Pancreas (tissue), 10 donors: ENCODE measurements around the gene NOS1. TPM values are rescaled to one million over a fixed set of nuclear protein-coding genes. Genes with fewer than 3 reads are reported as not detected.

Source experiments
- ATAC-seq, 4 donors: fragments of 200-7000 bp; cut with Tn5 transposase; one replicate each; pipeline versions ENCODE4 v1.8.0 to v1.9.1; 2020; ENCODE audit warnings: mild to moderate bottlenecking in 4 of 4, moderate library complexity in 4 of 4
- DNase-seq, 6 donors: peaks; one replicate each; pipeline ENCODE4 v3.0.0-alpha.2; 2020
- FAIRE-seq: peaks from 2 replicates; lab custom pipeline; 2012; peaks lifted over from hg19 to GRCh38; lab: Jason Lieb, UNC
- H3K27ac ChIP-seq, 4 donors: fragments of 200-600 bp; sonication (generic); 1 replicate in 3 of 4; 2 replicates in 1 of 4; pipeline versions ENCODE4 v1.5.0 to v1.8.0; 2020
- H3K27me3 ChIP-seq, 4 donors: fragments of 200-600 bp; one replicate each; pipeline ENCODE4 v1.8.0; 2021
- H3K36me3 ChIP-seq, 3 donors: fragments of 200-600 bp; sonication (generic) in 1 of 3; one replicate each; pipeline versions ENCODE4 v1.5.0 to v1.8.0; 2020 to 2021
- H3K4me1 ChIP-seq, 3 donors: fragments of 200-600 bp; one replicate each; pipeline ENCODE4 v1.8.0; 2021
- H3K4me3 ChIP-seq, 4 donors: fragments of 200-600 bp; sonication (generic) in 2 of 4; one replicate each; pipeline versions ENCODE4 v1.5.0 to v1.8.0; 2020 to 2021
- H3K9me3 ChIP-seq, 4 donors: fragments of 200-600 bp; one replicate each; pipeline ENCODE4 v1.8.0; 2021
- CTCF ChIP-seq, 4 donors: fragments of 200-600 bp; sonication (generic) in 3 of 4; IDR thresholded peaks; one replicate each; pipeline versions ENCODE4 v1.5.0 to v1.8.0; 2021; ENCODE audit warnings: antibody characterized with exemption in 4 of 4
- WGBS, 2 donors: extraction: QIAGEN DNeasy Blood & Tissue Kit; methylation state at CpG; one replicate each; pipeline ENCODE4 v1.1.7; 2013; 5-methylcytosine and 5-hydroxymethylcytosine counted together
- intact Hi-C, 3 donors: fragments of 100-400 bp; cut with DNase I; formaldehyde crosslinking; loops; one replicate each; pipeline versions ENCODE4 v1.11.1 to v1.14.2; 2022
- polyA plus RNA-seq, 2 donors: library from polyadenylated mRNA; stranded (reverse); fragments of 200-250 nt; gene quantifications; one replicate each; pipeline ENCODE4 v1.2.3, GENCODE V29; 2013
- total RNA-seq, 6 donors: library from RNA; stranded (reverse); fragmentation: NEBNext Ultra II Directional in 4 of 6; extraction: Animal tissue kit (Norgen Biotek cat#: 25700) in 4 of 6; gene quantifications; one replicate each; pipeline versions ENCODE4 v1.2.1 to v1.2.4, GENCODE V29; 2021 to 2023
- donor health status: healthy with polysubstance abuse.
- donor health status: DM: no; HTN: no; CAD: no; lungs with moderate emphysema.
- donor health status: DM: no; HTN: no; CAD: no.
- donor health status: control.
- donor health status: control.
- donor health status: Bipolar disorder and iron deficiency.
- donor health status: DM: yes; HTN: yes; CAD: no.
- donor health status: DM: no; HTN: no; CAD: no.
- donor health status: DM: no; HTN: no; CAD: no.
- donor health status: DM: yes; HTN: yes; CAD: no.

NOS1 gene
- total and polyA plus RNA-seq, 8 donors, result 0.14 to 2.0 (median 0.91) TPM

GRCh38 chr12:117395766-117396165, 34.3 kb upstream of the NOS1 start:
- intact Hi-C loops, result no loop called here

GRCh38 chr12:117394491-117394890, 33.1 kb upstream of the NOS1 start:
- 88 to 89% methylated on average over 1 of the region's 1 CpG for WGBS, 2 donors
- FAIRE-seq, result no peak
- H3K4me3 ChIP-seq, result no peak overlapping the region
- no peak for DNase-seq
- no peak overlapping the region for H3K27ac ChIP-seq
- no peaks in the 10 kb centered on the region for H3K9me3 ChIP-seq
- no peaks in the 10 kb centered on the region for H3K36me3 ChIP-seq
- no peak for ATAC-seq
- H3K4me1 ChIP-seq, result no peaks in the 10 kb centered on the region
- no peak for TF ChIP-seq CTCF (IDR thresholded peaks at IDR 0.05)
- H3K27me3 ChIP-seq, result no peaks in the 10 kb centered on the region
- intact Hi-C loops, result no loop called here

More at GRCh38 chr12:117395766-117396165, 34.3 kb upstream of the NOS1 start:
- no peaks in the 10 kb centered on the region for H3K4me1 ChIP-seq
- no peaks in the 10 kb centered on the region for H3K27me3 ChIP-seq
- H3K9me3 ChIP-seq, result no peaks in the 10 kb centered on the region
- no peak overlapping the region for H3K27ac ChIP-seq
- no peak for TF ChIP-seq CTCF (IDR thresholded peaks at IDR 0.05)
- no peak overlapping the region for H3K4me3 ChIP-seq
- no peak for DNase-seq
- no peak for ATAC-seq
- no peak for FAIRE-seq
- no peaks in the 10 kb centered on the region for H3K36me3 ChIP-seq

GRCh38 chr12:117393656-117394055, 32.2 kb upstream of the NOS1 start:
- H3K4me3 ChIP-seq, result no peak overlapping the region
- 90 to 99% methylated on average over 7 of the region's 7 CpGs for WGBS, 2 donors
- no peaks in the 10 kb centered on the region for H3K4me1 ChIP-seq
- no peak for TF ChIP-seq CTCF (IDR thresholded peaks at IDR 0.05)
- no peak for DNase-seq
- H3K36me3 ChIP-seq, result no peaks in the 10 kb centered on the region
- ATAC-seq, result no peak
- intact Hi-C loops, result no loop called here
- no peak for FAIRE-seq
- H3K27me3 ChIP-seq, result no peaks in the 10 kb centered on the region
- no peaks in the 10 kb centered on the region for H3K9me3 ChIP-seq
- no peak overlapping the region for H3K27ac ChIP-seq

- DNase-seq (no peak), FAIRE-seq (no peak), ATAC-seq (no peak)
- Histone ChIP-seq H3K4me1 (no peaks in the 10 kb centered on the region), H3K27me3 (no peaks in the 10 kb centered on the region), H3K36me3 (no peaks in the 10 kb centered on the region), H3K4me3 (no peak overlapping the region), H3K27ac (no peak overlapping the region), H3K9me3 (no peaks in the 10 kb centered on the region)
- no peak for TF ChIP-seq CTCF (IDR thresholded peaks at IDR 0.05)
- intact Hi-C loops, result no loop called here
- 96 to 98% methylated on average over 5 of the region's 5 CpGs for WGBS, 2 donors
These were observed 29.4 kb upstream of the NOS1 start for GRCh38 chr12:117390866-117391265.

- Histone ChIP-seq H3K27me3 (no peaks in the 10 kb centered on the region), H3K36me3 (no peaks in the 10 kb centered on the region), H3K4me1 (no peaks in the 10 kb centered on the region), H3K9me3 (no peaks in the 10 kb centered on the region), H3K27ac (no peak overlapping the region), H3K4me3 (no peak overlapping the region)
- DNase-seq (no peak), ATAC-seq (no peak), FAIRE-seq (no peak)
- 85 to 88% methylated on average over 9 of the region's 9 CpGs for WGBS, 2 donors
- TF ChIP-seq CTCF (IDR thresholded peaks at IDR 0.05), result no peak
- intact Hi-C loops, result no loop called here
These were observed 27.6 kb upstream of the NOS1 start for GRCh38 chr12:117388951-117389446.
